H1 (cell line): ENCODE data around the gene RAB31. TPM values are rescaled to one million over a fixed set of nuclear protein-coding genes. Genes with fewer than 3 reads are reported as not detected.

Experiments
- ATF3 ChIP-seq: IDR thresholded peaks from 2 replicates; pipeline ENCODE4 v1.6.1; 2011; ENCODE audit warnings: low read depth, mild to moderate bottlenecking, low read length; ENCODE audit not compliant: insufficient read depth
- BCL11A ChIP-seq, 2 experiments: IDR thresholded peaks; one replicate each; pipeline ENCODE4 v1.6.1; 2011; ENCODE audit warnings: low read depth in 2 of 2, low read length in 2 of 2, mild to moderate bottlenecking in 2 of 2
- BRCA1 ChIP-seq: IDR thresholded peaks from 2 replicates; pipeline ENCODE4 v1.6.1; 2012; ENCODE audit warnings: low read depth, low read length, improper control_type of control experiment
- CBX8 ChIP-seq: fragments of 300-800, 300-1000 bp; sonication (generic); IDR thresholded peaks from 2 replicates; pipeline ENCODE4 v1.7.1; 2016; ENCODE audit warnings: low read depth, low read length, borderline replicate concordance
- CTBP2 ChIP-seq: IDR thresholded peaks from 2 replicates; pipeline ENCODE4 v1.7.0; 2011; ENCODE audit warnings: borderline replicate concordance, mild to moderate bottlenecking, moderate library complexity, mixed read lengths, low read length; ENCODE audit not compliant: insufficient read depth, insufficient read length
- GTF2F1 ChIP-seq: IDR thresholded peaks from 2 replicates; pipeline ENCODE4 v1.6.1; 2012; ENCODE audit warnings: low read depth, low read length, improper control_type of control experiment, borderline replicate concordance
- POLR2A ChIP-seq, 2 experiments: IDR thresholded peaks; 1 replicate in 1 of 2; 2 replicates in 1 of 2; pipeline ENCODE4 v1.6.1; 2011; ENCODE audit warnings: low read depth in 2 of 2, low read length in 2 of 2, mild to moderate bottlenecking in 2 of 2; ENCODE audit errors: control extremely low read depth in 1 of 2
- RNF2 ChIP-seq: fragments of 200-900, 300-1000 bp; sonication (generic); IDR thresholded peaks from 2 replicates; pipeline ENCODE4 v1.7.1; 2016; ENCODE audit warnings: borderline replicate concordance, low read depth, mild to moderate bottlenecking, antibody characterized with exemption, low read length; ENCODE audit not compliant: poor library complexity, severe bottlenecking; ENCODE audit errors: missing control alignments
- SIX5 ChIP-seq: IDR thresholded peaks from 2 replicates; pipeline ENCODE4 v1.6.1; 2011; ENCODE audit warnings: mild to moderate bottlenecking, low read depth, low read length
- TBP ChIP-seq: IDR thresholded peaks from 2 replicates; pipeline ENCODE4 v1.6.1; 2011; ENCODE audit warnings: low read depth, low read length, improper control_type of control experiment
- TCF12 ChIP-seq: IDR thresholded peaks from 2 replicates; pipeline ENCODE4 v1.6.1; 2011; ENCODE audit warnings: low read depth, mild to moderate bottlenecking, low read length
- polyA plus RNA-seq, 7 experiments: library from polyadenylated mRNA; depleted of rRNA in 3 of 7; stranded (reverse) in 5 of 7; unstranded in 2 of 7; fragments of >200 nt in 5 of 7; fragments of 200-250 nt in 2 of 7; gene quantifications; 1 replicate in 5 of 7; 2 replicates in 1 of 7; 4 replicates in 1 of 7; pipeline versions ENCODE4 v1.2.1 to v1.2.3, GENCODE V29; 2011 to 2013; ENCODE audit warnings: missing spikeins in 2 of 7, mixed read lengths in 2 of 7
- total RNA-seq: library from RNA; stranded (reverse); fragmentation: NEBNext Ultra II Directional; extraction: Animal tissue kit (Norgen Biotek cat#: 25700); gene quantifications from 2 replicates; pipeline ENCODE4 v1.2.1, GENCODE V29; 2021
- TF ChIP-seq, protein P1 (sequence below): fragments of 300-600 bp; sonication (generic); IDR thresholded peaks from 2 replicates; pipeline ENCODE4 v1.7.1; 2012; ENCODE audit warnings: low read length, moderate library complexity, mild to moderate bottlenecking, inconsistent platforms; ENCODE audit not compliant: insufficient replicate concordance

RAB31 gene
- total and polyA plus RNA-seq, 2 of the 8 experiments (the other 6 are each of a cell fraction or from before 2014, with no cell fraction given) = 15.2 to 40.9 TPM

GRCh38 chr18:9698497-9698896 is 9.6 kb upstream of the RAB31 start (continued):
- TF ChIP-seq, protein P1, sequence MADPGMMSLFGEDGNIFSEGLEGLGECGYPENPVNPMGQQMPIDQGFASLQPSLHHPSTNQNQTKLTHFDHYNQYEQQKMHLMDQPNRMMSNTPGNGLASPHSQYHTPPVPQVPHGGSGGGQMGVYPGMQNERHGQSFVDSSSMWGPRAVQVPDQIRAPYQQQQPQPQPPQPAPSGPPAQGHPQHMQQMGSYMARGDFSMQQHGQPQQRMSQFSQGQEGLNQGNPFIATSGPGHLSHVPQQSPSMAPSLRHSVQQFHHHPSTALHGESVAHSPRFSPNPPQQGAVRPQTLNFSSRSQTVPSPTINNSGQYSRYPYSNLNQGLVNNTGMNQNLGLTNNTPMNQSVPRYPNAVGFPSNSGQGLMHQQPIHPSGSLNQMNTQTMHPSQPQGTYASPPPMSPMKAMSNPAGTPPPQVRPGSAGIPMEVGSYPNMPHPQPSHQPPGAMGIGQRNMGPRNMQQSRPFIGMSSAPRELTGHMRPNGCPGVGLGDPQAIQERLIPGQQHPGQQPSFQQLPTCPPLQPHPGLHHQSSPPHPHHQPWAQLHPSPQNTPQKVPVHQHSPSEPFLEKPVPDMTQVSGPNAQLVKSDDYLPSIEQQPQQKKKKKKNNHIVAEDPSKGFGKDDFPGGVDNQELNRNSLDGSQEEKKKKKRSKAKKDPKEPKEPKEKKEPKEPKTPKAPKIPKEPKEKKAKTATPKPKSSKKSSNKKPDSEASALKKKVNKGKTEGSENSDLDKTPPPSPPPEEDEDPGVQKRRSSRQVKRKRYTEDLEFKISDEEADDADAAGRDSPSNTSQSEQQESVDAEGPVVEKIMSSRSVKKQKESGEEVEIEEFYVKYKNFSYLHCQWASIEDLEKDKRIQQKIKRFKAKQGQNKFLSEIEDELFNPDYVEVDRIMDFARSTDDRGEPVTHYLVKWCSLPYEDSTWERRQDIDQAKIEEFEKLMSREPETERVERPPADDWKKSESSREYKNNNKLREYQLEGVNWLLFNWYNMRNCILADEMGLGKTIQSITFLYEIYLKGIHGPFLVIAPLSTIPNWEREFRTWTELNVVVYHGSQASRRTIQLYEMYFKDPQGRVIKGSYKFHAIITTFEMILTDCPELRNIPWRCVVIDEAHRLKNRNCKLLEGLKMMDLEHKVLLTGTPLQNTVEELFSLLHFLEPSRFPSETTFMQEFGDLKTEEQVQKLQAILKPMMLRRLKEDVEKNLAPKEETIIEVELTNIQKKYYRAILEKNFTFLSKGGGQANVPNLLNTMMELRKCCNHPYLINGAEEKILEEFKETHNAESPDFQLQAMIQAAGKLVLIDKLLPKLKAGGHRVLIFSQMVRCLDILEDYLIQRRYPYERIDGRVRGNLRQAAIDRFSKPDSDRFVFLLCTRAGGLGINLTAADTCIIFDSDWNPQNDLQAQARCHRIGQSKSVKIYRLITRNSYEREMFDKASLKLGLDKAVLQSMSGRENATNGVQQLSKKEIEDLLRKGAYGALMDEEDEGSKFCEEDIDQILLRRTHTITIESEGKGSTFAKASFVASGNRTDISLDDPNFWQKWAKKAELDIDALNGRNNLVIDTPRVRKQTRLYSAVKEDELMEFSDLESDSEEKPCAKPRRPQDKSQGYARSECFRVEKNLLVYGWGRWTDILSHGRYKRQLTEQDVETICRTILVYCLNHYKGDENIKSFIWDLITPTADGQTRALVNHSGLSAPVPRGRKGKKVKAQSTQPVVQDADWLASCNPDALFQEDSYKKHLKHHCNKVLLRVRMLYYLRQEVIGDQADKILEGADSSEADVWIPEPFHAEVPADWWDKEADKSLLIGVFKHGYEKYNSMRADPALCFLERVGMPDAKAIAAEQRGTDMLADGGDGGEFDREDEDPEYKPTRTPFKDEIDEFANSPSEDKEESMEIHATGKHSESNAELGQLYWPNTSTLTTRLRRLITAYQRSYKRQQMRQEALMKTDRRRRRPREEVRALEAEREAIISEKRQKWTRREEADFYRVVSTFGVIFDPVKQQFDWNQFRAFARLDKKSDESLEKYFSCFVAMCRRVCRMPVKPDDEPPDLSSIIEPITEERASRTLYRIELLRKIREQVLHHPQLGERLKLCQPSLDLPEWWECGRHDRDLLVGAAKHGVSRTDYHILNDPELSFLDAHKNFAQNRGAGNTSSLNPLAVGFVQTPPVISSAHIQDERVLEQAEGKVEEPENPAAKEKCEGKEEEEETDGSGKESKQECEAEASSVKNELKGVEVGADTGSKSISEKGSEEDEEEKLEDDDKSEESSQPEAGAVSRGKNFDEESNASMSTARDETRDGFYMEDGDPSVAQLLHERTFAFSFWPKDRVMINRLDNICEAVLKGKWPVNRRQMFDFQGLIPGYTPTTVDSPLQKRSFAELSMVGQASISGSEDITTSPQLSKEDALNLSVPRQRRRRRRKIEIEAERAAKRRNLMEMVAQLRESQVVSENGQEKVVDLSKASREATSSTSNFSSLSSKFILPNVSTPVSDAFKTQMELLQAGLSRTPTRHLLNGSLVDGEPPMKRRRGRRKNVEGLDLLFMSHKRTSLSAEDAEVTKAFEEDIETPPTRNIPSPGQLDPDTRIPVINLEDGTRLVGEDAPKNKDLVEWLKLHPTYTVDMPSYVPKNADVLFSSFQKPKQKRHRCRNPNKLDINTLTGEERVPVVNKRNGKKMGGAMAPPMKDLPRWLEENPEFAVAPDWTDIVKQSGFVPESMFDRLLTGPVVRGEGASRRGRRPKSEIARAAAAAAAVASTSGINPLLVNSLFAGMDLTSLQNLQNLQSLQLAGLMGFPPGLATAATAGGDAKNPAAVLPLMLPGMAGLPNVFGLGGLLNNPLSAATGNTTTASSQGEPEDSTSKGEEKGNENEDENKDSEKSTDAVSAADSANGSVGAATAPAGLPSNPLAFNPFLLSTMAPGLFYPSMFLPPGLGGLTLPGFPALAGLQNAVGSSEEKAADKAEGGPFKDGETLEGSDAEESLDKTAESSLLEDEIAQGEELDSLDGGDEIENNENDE = no peak
- TF ChIP-seq SIX5 (no peak), CTBP2 (no peak), CBX8 (no peak), RNF2 (no peak), TBP (no peak), BRCA1 (no peak), GTF2F1 (no peak), POLR2A (IDR thresholded peaks at IDR 0.05; ENCODE audit: control extremely low read depth in 1 of 2, low read depth in 2 of 2, low read length in 2 of 2) (no peak), TCF12 (no peak), BCL11A (IDR thresholded peaks at IDR 0.05; ENCODE audit: low read depth in 2 of 2, low read length in 2 of 2) (no peak), ATF3 (no peak)
